ENCODE data around the gene EIF4ENIF1. TPM values are rescaled to one million over a fixed set of nuclear protein-coding genes. Genes with fewer than 3 reads are reported as not detected.

Gene EIF4ENIF1
- total RNA-seq, 4 donors from 2014 or later, result 10.1 to 19.6 (median 15.1) TPM

DNA sequence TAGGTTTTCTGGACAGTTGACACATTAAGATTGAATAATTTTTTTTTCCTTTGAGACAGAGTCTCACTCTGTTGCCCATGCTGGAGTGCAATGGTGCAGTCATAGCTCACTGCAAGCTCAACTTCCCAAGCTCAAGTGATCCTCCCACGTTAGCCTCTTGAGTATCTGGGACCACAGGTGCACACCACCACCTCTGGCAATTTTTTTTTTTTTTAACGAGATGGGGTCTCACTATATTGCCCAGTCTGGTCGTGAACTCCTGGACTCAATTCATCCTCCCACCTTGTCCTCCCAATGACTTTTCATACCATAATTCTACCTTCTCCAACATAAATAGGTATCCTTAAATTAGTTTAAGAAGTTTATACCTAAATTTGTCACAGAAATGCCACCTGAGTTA lies 8.5 kb downstream of the EIF4ENIF1 start:
- intact Hi-C loops (cut with DNase I; ENCODE audit: low total_unique reads) (no loop called here), in situ Hi-C loops (cut with MboI; ENCODE audit: low sequenced_read_pairs in 4 of 4) (no loop called here)
- no peaks in the 10 kb centered on the region for H3K4me1 ChIP-seq
- H3K9me3 ChIP-seq, result no peaks in the 10 kb centered on the region
- H3K36me3 ChIP-seq, result peaks cover 0 to 31% of the 10 kb centered on the region in 2 donors
- TF ChIP-seq, protein P1, sequence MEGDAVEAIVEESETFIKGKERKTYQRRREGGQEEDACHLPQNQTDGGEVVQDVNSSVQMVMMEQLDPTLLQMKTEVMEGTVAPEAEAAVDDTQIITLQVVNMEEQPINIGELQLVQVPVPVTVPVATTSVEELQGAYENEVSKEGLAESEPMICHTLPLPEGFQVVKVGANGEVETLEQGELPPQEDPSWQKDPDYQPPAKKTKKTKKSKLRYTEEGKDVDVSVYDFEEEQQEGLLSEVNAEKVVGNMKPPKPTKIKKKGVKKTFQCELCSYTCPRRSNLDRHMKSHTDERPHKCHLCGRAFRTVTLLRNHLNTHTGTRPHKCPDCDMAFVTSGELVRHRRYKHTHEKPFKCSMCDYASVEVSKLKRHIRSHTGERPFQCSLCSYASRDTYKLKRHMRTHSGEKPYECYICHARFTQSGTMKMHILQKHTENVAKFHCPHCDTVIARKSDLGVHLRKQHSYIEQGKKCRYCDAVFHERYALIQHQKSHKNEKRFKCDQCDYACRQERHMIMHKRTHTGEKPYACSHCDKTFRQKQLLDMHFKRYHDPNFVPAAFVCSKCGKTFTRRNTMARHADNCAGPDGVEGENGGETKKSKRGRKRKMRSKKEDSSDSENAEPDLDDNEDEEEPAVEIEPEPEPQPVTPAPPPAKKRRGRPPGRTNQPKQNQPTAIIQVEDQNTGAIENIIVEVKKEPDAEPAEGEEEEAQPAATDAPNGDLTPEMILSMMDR (IDR thresholded peaks at IDR 0.05 in 4 of 5, conservative IDR thresholded peaks at IDR 0.05 in 1 of 5), result no peak
- no peak for TF ChIP-seq POLR2A (IDR thresholded peaks at IDR 0.05)
- no peak for DNase-seq
- no peak overlapping the region for H3K4me3 ChIP-seq
- H3K27ac ChIP-seq, result no peak overlapping the region
- ATAC-seq, result no peak
- H3K27me3 ChIP-seq, result no peaks in the 10 kb centered on the region

- no peak overlapping the region for H3K27ac ChIP-seq
- in situ Hi-C loops (cut with MboI; ENCODE audit: low sequenced_read_pairs in 4 of 4) (no loop called here), intact Hi-C loops (cut with DNase I; ENCODE audit: low total_unique reads) (no loop called here)
- H3K9me3 ChIP-seq, result no peaks in the 10 kb centered on the region
- DNase-seq (no peak), ATAC-seq (no peak)
- H3K27me3 ChIP-seq, result no peaks in the 10 kb centered on the region
- no peak for TF ChIP-seq POLR2A (IDR thresholded peaks at IDR 0.05)
- TF ChIP-seq, protein P1 (IDR thresholded peaks at IDR 0.05 in 4 of 5, conservative IDR thresholded peaks at IDR 0.05 in 1 of 5), result no peak
- peaks cover 0 to 11% of the 10 kb centered on the region in 2 donors for H3K36me3 ChIP-seq
- H3K4me3 ChIP-seq, result no peak overlapping the region
- H3K4me1 ChIP-seq, result no peaks in the 10 kb centered on the region
Observed at GRCh38 chr22:31477329-31477728, 12.3 kb downstream of the EIF4ENIF1 start.

DNA sequence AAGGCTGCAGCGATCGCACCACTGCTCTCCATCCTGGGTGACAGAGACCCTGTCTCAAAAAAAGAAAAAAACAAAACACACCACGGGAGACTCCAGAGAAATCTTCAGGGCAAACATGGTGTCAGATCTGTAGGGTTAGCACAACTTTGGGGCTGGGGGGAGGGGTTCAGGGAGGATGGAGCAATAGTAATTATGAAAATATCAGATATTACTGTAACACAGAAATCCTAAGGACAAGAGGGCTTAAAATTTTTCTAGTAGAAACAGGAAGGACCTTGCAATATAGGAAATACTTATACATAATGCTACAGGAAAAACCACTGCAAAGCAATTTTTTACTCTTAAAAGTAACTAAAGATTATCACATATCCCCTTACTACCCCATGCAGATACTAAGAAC lies 13.8 kb downstream of the EIF4ENIF1 start:
- TF ChIP-seq, protein P1 (IDR thresholded peaks at IDR 0.05 in 4 of 5, conservative IDR thresholded peaks at IDR 0.05 in 1 of 5), result no peak
- TF ChIP-seq POLR2A (IDR thresholded peaks at IDR 0.05), result no peak
- intact Hi-C loops (cut with DNase I; ENCODE audit: low total_unique reads), result no loop called here
- no peaks in the 10 kb centered on the region for H3K27me3 ChIP-seq
- H3K9me3 ChIP-seq, result no peaks in the 10 kb centered on the region
- no peak overlapping the region for H3K4me3 ChIP-seq
- in situ Hi-C loops (cut with MboI; ENCODE audit: low sequenced_read_pairs in 4 of 4), result no loop called here
- H3K36me3 ChIP-seq, result peaks cover 0 to 18% of the 10 kb centered on the region in 2 donors
- no peak for ATAC-seq
- H3K27ac ChIP-seq, result no peak overlapping the region
- no peak for DNase-seq
- H3K4me1 ChIP-seq, result no peaks in the 10 kb centered on the region

- ATAC-seq (no peak), DNase-seq (no peak)
- H3K36me3 ChIP-seq, result peaks cover 0 to 10% of the 10 kb centered on the region in 2 donors
- H3K9me3 ChIP-seq, result no peaks in the 10 kb centered on the region
- H3K27me3 ChIP-seq, result no peaks in the 10 kb centered on the region
- no peak for TF ChIP-seq POLR2A (IDR thresholded peaks at IDR 0.05)
- TF ChIP-seq, protein P1 (IDR thresholded peaks at IDR 0.05 in 4 of 5, conservative IDR thresholded peaks at IDR 0.05 in 1 of 5), result no peak
- H3K27ac ChIP-seq, result no peak overlapping the region
- H3K4me1 ChIP-seq, result no peaks in the 10 kb centered on the region
- no peak overlapping the region for H3K4me3 ChIP-seq
- intact Hi-C loops (cut with DNase I; ENCODE audit: low total_unique reads) (no loop called here), in situ Hi-C loops (cut with MboI; ENCODE audit: low sequenced_read_pairs in 4 of 4) (no loop called here)
Observed at GRCh38 chr22:31474743-31475142, 14.9 kb downstream of the EIF4ENIF1 start.

DNA sequence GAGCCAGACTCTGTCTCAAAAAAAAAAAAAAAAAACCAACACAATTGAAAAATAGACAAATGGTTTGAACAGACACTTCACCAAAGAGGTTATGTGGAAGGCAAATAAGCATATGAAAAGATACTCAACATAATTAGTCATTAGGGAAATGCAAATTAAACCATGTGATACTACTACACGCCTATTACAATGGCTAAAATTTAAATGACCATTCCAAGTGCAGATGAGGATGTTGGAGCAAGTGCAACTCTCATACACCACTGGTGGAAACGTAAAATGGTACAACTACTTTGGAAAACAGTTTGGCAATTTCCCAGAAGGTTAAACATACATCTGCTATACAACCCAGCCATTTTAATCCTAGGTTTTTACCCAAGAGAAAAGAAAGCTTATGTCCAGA lies 24.3 kb downstream of the EIF4ENIF1 start:
- H3K27me3 ChIP-seq, result no peaks in the 10 kb centered on the region
- H3K4me3 ChIP-seq, result no peak overlapping the region
- ATAC-seq (no peak), DNase-seq (no peak)
- intact Hi-C loops (cut with DNase I; ENCODE audit: low total_unique reads), result no loop called here
- no peak overlapping the region for H3K27ac ChIP-seq
- peaks cover 0 to 75% of the 10 kb centered on the region in 2 donors for H3K36me3 ChIP-seq
- no peaks in the 10 kb centered on the region for H3K4me1 ChIP-seq
- no peaks in the 10 kb centered on the region for H3K9me3 ChIP-seq
- in situ Hi-C loops (cut with MboI; ENCODE audit: low sequenced_read_pairs in 4 of 4), result no loop called here
- TF ChIP-seq, protein P1 (IDR thresholded peaks at IDR 0.05 in 4 of 5, conservative IDR thresholded peaks at IDR 0.05 in 1 of 5), result no peak
- no peak for TF ChIP-seq POLR2A (IDR thresholded peaks at IDR 0.05)

Measured in gastrocnemius medialis (tissue), 4 donors.